ENCODE data around the gene GEMIN7.
"Not testable (repeated sequence)": the region's sequence is repeated elsewhere in the genome, so short reads cannot be mapped to it uniquely, and the experiment has no call there.

The GEMIN7 gene

GRCh38 chr19:45101806-45102205 is 22.7 kb downstream of the GEMIN7 start:
- no peak overlapping the region for H3K4me3 ChIP-seq (ENCODE audit: low read depth in 1 of 2, low read length in 2 of 2)
- H3K36me3 ChIP-seq (ENCODE audit: control insufficient read depth in 1 of 2, insufficient read depth in 2 of 2, low read length in 2 of 2), result no peaks in the 10 kb centered on the region
- H3K4me1 ChIP-seq (ENCODE audit: control insufficient read depth in 1 of 2, insufficient read depth in 2 of 2, low read length in 2 of 2), result peaks cover 33 to 37% of the 10 kb centered on the region in 2 donors
- H3K9me3 ChIP-seq (ENCODE audit: control insufficient read depth in 1 of 2, low read length in 2 of 2), result no peaks in the 10 kb centered on the region
- H3K27ac ChIP-seq (ENCODE audit: low read length), result no peak overlapping the region
- H3K27me3 ChIP-seq (ENCODE audit: low read depth, low read length), result no peaks in the 10 kb centered on the region

GRCh38 chr19:45102481-45102880 is 23.4 kb downstream of the GEMIN7 start:
- no peak overlapping the region for H3K4me3 ChIP-seq (ENCODE audit: low read depth in 1 of 2, low read length in 2 of 2)
- H3K9me3 ChIP-seq (ENCODE audit: control insufficient read depth in 1 of 2, low read length in 2 of 2), result no peaks in the 10 kb centered on the region
- H3K4me1 ChIP-seq (ENCODE audit: control insufficient read depth in 1 of 2, insufficient read depth in 2 of 2, low read length in 2 of 2), result peaks cover 32 to 33% of the 10 kb centered on the region in 2 donors
- H3K27ac ChIP-seq (ENCODE audit: low read length), result no peak overlapping the region
- H3K36me3 ChIP-seq (ENCODE audit: control insufficient read depth in 1 of 2, insufficient read depth in 2 of 2, low read length in 2 of 2), result no peaks in the 10 kb centered on the region
- H3K27me3 ChIP-seq (ENCODE audit: low read depth, low read length), result no peaks in the 10 kb centered on the region

GRCh38 chr19:45103156-45103507 is 24.1 kb downstream of the GEMIN7 start:
- peaks cover 26 to 28% of the 10 kb centered on the region in 2 donors for H3K4me1 ChIP-seq (ENCODE audit: control insufficient read depth in 1 of 2, insufficient read depth in 2 of 2, low read length in 2 of 2)
- H3K36me3 ChIP-seq (ENCODE audit: control insufficient read depth in 1 of 2, insufficient read depth in 2 of 2, low read length in 2 of 2), result no peaks in the 10 kb centered on the region
- no peak overlapping the region for H3K4me3 ChIP-seq (ENCODE audit: low read depth in 1 of 2, low read length in 2 of 2)
- no peaks in the 10 kb centered on the region for H3K9me3 ChIP-seq (ENCODE audit: control insufficient read depth in 1 of 2, low read length in 2 of 2)
- H3K27ac ChIP-seq (ENCODE audit: low read length), result no peak overlapping the region
- H3K27me3 ChIP-seq (ENCODE audit: low read depth, low read length), result no peaks in the 10 kb centered on the region

GRCh38 chr19:45103508-45104319 is 24.7 kb downstream of the GEMIN7 start:
- Histone ChIP-seq H3K4me1 (ENCODE audit: control insufficient read depth in 1 of 2, insufficient read depth in 2 of 2, low read length in 2 of 2) (peaks cover 20 to 25% of the 10 kb centered on the region in 2 donors), H3K27ac (ENCODE audit: low read length) (no peak overlapping the region), H3K36me3 (ENCODE audit: control insufficient read depth in 1 of 2, insufficient read depth in 2 of 2, low read length in 2 of 2) (no peaks in the 10 kb centered on the region), H3K4me3 (ENCODE audit: low read depth in 1 of 2, low read length in 2 of 2) (no peak overlapping the region), H3K27me3 (ENCODE audit: low read depth, low read length) (no peaks in the 10 kb centered on the region), H3K9me3 (ENCODE audit: control insufficient read depth in 1 of 2, low read length in 2 of 2) (no peaks in the 10 kb centered on the region)

GRCh38 chr19:45104658-45105349 is 25.7 kb downstream of the GEMIN7 start:
- no peak overlapping the region for H3K27ac ChIP-seq (ENCODE audit: low read length)
- H3K4me1 ChIP-seq (ENCODE audit: control insufficient read depth in 1 of 2, insufficient read depth in 2 of 2, low read length in 2 of 2), result peaks cover 11 to 19% of the 10 kb centered on the region in 2 donors
- H3K4me3 ChIP-seq (ENCODE audit: low read depth in 1 of 2, low read length in 2 of 2), result no peak overlapping the region
- H3K36me3 ChIP-seq (ENCODE audit: control insufficient read depth in 1 of 2, insufficient read depth in 2 of 2, low read length in 2 of 2), result no peaks in the 10 kb centered on the region
- no peaks in the 10 kb centered on the region for H3K27me3 ChIP-seq (ENCODE audit: low read depth, low read length)
- no peaks in the 10 kb centered on the region for H3K9me3 ChIP-seq (ENCODE audit: control insufficient read depth in 1 of 2, low read length in 2 of 2)

GRCh38 chr19:45106363-45106762 is 27.3 kb downstream of the GEMIN7 start:
- peaks cover 11 to 14% of the 10 kb centered on the region in 2 donors for H3K4me1 ChIP-seq (ENCODE audit: control insufficient read depth in 1 of 2, insufficient read depth in 2 of 2, low read length in 2 of 2)

GRCh38 chr19:45107621-45108150 is 28.6 kb downstream of the GEMIN7 start:
- Histone ChIP-seq H3K27me3 (ENCODE audit: low read depth, low read length) (no peaks in the 10 kb centered on the region), H3K4me3 (ENCODE audit: low read depth in 1 of 2, low read length in 2 of 2) (no peak overlapping the region), H3K4me1 (ENCODE audit: control insufficient read depth in 1 of 2, insufficient read depth in 2 of 2, low read length in 2 of 2) (peaks cover 11 to 14% of the 10 kb centered on the region in 2 donors), H3K27ac (ENCODE audit: low read length) (no peak overlapping the region), H3K36me3 (ENCODE audit: control insufficient read depth in 1 of 2, insufficient read depth in 2 of 2, low read length in 2 of 2) (no peaks in the 10 kb centered on the region), H3K9me3 (ENCODE audit: control insufficient read depth in 1 of 2, low read length in 2 of 2) (no peaks in the 10 kb centered on the region)

More at GRCh38 chr19:45106363-45106762, 27.3 kb downstream of the GEMIN7 start:
- not testable (repeated sequence) for H3K27ac ChIP-seq (ENCODE audit: low read length); H3K9me3 ChIP-seq (ENCODE audit: control insufficient read depth in 1 of 2, low read length in 2 of 2); H3K4me3 ChIP-seq (ENCODE audit: low read depth in 1 of 2, low read length in 2 of 2); H3K27me3 ChIP-seq (ENCODE audit: low read depth, low read length); H3K36me3 ChIP-seq (ENCODE audit: control insufficient read depth in 1 of 2, insufficient read depth in 2 of 2, low read length in 2 of 2)

GRCh38 chr19:45110851-45111266 is 31.8 kb downstream of the GEMIN7 start:
- Histone ChIP-seq H3K9me3 (ENCODE audit: control insufficient read depth in 1 of 2, low read length in 2 of 2) (no peaks in the 10 kb centered on the region), H3K4me1 (ENCODE audit: control insufficient read depth in 1 of 2, insufficient read depth in 2 of 2, low read length in 2 of 2) (no peaks in the 10 kb centered on the region), H3K27me3 (ENCODE audit: low read depth, low read length) (no peaks in the 10 kb centered on the region), H3K27ac (ENCODE audit: low read length) (no peak overlapping the region), H3K4me3 (ENCODE audit: low read depth in 1 of 2, low read length in 2 of 2) (no peak overlapping the region), H3K36me3 (ENCODE audit: control insufficient read depth in 1 of 2, insufficient read depth in 2 of 2, low read length in 2 of 2) (no peaks in the 10 kb centered on the region)

GRCh38 chr19:45112111-45112827 is 33.2 kb downstream of the GEMIN7 start:
- Histone ChIP-seq H3K27me3 (ENCODE audit: low read depth, low read length) (no peaks in the 10 kb centered on the region), H3K4me1 (ENCODE audit: control insufficient read depth in 1 of 2, insufficient read depth in 2 of 2, low read length in 2 of 2) (peaks cover 0 to 10% of the 10 kb centered on the region in 2 donors), H3K4me3 (ENCODE audit: low read depth in 1 of 2, low read length in 2 of 2) (no peak overlapping the region), H3K27ac (ENCODE audit: low read length) (no peak overlapping the region), H3K36me3 (ENCODE audit: control insufficient read depth in 1 of 2, insufficient read depth in 2 of 2, low read length in 2 of 2) (no peaks in the 10 kb centered on the region), H3K9me3 (ENCODE audit: control insufficient read depth in 1 of 2, low read length in 2 of 2) (no peaks in the 10 kb centered on the region)

- no peaks in the 10 kb centered on the region for H3K36me3 ChIP-seq (ENCODE audit: control insufficient read depth in 1 of 2, insufficient read depth in 2 of 2, low read length in 2 of 2)
- no peaks in the 10 kb centered on the region for H3K27me3 ChIP-seq (ENCODE audit: low read depth, low read length)
- peaks cover 0 to 23% of the 10 kb centered on the region in 2 donors for H3K4me1 ChIP-seq (ENCODE audit: control insufficient read depth in 1 of 2, insufficient read depth in 2 of 2, low read length in 2 of 2)
- no peak overlapping the region for H3K27ac ChIP-seq (ENCODE audit: low read length)
- no peak overlapping the region for H3K4me3 ChIP-seq (ENCODE audit: low read depth in 1 of 2, low read length in 2 of 2)
- no peaks in the 10 kb centered on the region for H3K9me3 ChIP-seq (ENCODE audit: control insufficient read depth in 1 of 2, low read length in 2 of 2)
These were observed 34.6 kb downstream of the GEMIN7 start for GRCh38 chr19:45113628-45114027.

- Histone ChIP-seq H3K9me3 (ENCODE audit: control insufficient read depth in 1 of 2, low read length in 2 of 2) (no peaks in the 10 kb centered on the region), H3K4me3 (ENCODE audit: low read depth in 1 of 2, low read length in 2 of 2) (no peak overlapping the region), H3K27ac (ENCODE audit: low read length) (no peak overlapping the region), H3K36me3 (ENCODE audit: control insufficient read depth in 1 of 2, insufficient read depth in 2 of 2, low read length in 2 of 2) (no peaks in the 10 kb centered on the region), H3K27me3 (ENCODE audit: low read depth, low read length) (no peaks in the 10 kb centered on the region), H3K4me1 (ENCODE audit: control insufficient read depth in 1 of 2, insufficient read depth in 2 of 2, low read length in 2 of 2) (peaks cover 0 to 24% of the 10 kb centered on the region in 2 donors)
These were observed 35.1 kb downstream of the GEMIN7 start for GRCh38 chr19:45114116-45114515.

Data from muscle layer of duodenum (tissue), 2 donors.